ENCODE data around the gene NUCB2.
"Not testable (repeated sequence)": the region's sequence is repeated elsewhere in the genome, so short reads cannot be mapped to it uniquely, and the experiment has no call there.

NUCB2 gene

DNA sequence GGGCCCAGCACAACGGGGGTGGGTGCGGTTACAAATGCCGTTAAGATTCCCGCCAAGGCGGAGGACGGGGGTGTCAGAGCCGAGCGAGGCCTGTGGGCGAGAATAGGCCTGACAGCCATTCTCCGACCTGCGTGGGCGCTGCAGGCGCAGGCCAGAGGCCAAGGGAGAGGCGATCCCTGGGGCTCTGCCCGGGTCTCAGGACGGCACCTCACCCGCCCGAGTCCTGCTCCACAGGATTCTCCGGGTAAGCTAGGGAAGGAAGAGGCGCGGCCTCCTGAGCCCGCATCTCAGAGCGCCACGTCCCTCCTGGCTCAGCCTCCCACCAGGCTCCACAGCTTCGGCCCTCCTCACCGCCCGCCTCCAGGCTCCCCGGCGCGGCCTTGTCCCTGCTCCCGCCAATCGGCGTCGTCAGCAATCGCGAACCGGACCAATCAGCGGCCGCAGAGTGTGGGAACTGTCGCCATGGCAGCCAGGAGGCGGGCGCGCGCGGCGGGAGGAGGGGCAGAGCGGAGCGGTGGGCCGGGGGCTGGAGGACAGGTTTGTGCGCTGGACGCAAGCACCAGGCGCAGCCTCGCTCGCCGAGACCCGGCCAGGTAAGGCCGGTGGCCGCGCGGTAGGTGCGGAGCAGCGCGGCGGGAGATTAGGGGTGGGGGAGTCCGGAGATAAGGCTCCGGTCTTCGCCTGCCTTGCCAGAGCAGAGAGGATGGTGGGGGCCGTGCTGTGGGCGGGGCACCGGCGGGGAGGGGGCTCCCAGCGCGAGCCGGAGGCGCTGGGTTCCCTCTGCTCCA is at the start of gene NUCB2:
Gene NUCB2 (plus strand): TSS at position 504 of the 788 bp plus-strand sequence. CDS start 18,585 bp downstream, outside the sequence.
- DNase-seq: peak; percentile 90

DNA sequence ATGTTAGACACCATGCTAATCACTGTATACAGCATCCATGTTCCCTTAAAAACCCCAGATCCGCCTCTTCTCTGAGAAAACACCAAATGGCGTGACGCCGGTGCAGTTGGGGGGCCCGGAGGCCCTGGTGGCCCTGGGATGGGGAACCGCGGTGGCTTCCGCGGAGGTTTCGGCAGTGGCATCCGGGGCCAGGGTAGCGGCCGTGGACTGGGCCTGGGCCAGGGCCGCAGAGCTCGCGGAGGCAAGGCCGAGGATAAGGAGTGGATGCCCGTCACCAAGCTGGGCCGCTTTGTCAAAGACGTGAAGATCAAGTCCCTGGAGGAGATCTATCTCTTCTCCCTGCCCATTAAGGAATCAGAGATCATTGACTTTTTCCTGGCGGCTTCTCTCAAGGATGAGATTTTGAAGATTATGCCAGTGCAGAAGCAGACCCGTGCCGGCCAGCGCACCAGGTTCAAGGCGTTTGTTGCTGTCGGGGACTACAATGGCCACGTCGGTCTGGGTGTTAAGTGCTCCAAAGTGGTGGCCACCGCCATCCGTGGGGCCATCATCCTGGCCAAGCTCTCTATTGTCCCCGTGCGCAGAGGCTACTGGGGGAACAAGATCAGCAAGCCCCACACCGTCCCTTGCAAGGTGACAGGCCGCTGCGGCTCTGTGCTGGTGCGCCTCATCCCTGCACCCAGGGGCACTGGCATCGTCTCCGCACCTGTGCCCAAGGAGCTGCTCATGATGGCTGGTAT is 48.2 kb upstream of the NUCB2 start:
- DNase-seq: not testable (repeated sequence)

DNA sequence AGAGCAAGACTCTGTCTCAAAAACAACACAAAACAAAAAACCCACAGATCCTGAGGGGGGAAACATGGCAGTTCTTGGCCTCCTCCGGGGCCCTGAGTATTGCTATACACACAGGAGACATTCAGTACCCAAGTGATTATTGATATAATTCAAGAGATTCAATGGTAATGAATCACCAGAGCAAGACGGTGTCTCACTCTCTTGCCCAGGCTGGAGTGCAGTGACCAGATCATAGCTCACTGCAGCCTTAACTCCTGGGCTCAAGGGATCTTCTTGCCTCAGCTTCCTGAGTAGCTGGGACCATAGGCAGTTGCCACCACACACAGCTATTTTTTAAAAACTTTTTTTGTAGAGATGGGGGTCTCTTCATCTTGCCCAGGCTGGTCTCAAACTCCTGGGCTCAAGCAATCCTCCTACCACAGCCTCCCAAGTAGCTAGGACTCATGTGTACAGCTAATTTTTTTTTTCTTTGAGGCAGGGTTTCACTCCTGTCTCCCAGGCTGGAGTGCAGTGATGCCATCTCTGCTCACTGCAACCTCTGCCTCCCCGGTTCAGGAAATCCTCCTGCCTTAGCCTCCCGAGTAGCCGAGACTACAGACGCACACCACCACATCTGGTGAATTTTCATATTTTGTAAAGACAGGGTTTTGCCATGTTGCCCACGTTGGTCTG is 46.9 kb upstream of the NUCB2 start:
- no peak for DNase-seq

DNA sequence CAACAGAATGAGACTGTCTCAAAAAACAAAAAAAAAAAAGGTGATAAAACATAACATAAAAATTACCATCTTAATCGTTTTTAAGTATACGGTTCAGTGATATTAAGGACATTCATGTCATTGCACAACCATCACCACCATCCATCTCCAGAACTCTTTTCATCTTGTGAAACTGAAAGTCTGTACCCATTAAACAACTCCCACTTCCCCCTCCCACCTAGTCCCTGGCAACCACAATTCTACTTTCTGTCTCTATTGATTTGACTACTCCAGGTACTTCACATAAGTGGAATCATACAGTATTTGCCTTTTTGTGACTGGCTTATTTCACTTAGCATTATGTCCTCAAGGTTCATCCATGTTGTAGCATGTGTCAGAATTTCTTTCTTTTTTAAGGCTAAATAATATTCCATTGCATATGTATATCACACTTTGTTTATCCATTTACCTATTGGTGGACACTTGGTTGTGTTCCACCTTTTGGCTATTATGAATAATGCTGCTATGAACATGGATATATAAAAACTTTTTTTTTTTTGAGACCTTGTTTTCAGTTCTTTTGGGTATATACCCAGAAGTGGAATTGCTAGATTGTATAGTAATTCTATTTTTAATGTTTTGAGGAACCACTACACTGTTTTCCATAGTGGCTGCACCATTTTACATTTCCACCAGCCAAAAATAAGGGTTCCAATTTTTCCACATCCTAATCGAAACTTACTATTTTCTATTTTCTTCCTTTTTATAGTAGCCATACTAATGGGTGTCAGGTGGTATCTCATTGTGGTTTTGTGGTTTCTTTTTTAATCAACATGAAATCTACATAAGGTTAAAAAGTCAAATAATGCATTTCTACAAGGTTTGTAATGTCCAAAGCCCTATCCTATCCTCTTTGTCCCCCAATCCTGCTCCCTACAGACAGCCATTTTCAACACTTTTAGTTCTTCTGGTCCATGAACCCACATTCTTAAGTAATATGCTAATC is 45.4 kb upstream of the NUCB2 start:
- peak; percentile 72 for DNase-seq

DNA sequence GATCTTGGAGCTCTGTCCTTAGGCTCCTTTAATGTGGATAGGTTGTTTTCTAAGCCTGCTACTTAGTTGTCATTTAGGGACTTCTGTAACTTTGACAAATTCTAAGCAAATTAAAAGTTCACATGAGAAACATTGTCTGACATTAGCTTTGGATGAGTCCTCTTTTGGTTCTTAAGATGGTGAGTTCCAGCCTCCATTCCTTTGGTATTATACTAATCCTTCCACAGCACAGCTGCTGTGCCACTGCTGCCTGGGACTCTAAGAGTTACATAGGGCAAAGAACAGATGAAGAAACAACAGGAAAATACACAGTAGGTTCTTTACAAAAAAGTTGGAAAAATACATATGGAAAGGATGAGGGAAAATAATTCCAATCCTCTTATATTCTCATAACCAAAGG is 43.4 kb upstream of the NUCB2 start:
- no peak for DNase-seq

DNA sequence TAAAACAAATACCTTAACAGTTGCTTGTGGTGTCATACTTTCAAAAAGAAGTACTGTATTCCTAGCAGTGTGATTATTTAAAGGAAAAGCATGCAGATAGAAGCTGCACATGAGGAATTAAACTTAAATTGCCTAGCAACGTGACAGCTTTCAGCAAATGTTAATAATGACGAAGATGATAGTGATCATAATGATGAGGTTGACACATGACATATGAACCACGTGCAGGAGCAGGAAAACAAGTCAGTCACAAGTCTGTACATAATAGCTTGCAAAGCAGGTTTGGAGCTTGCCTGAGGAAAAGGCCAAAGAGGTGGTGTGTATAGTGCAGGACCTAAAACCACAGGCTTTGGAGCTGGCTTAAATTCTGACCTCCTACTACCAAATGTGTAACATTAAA is 38.2 kb upstream of the NUCB2 start:
- no peak for DNase-seq

DNA sequence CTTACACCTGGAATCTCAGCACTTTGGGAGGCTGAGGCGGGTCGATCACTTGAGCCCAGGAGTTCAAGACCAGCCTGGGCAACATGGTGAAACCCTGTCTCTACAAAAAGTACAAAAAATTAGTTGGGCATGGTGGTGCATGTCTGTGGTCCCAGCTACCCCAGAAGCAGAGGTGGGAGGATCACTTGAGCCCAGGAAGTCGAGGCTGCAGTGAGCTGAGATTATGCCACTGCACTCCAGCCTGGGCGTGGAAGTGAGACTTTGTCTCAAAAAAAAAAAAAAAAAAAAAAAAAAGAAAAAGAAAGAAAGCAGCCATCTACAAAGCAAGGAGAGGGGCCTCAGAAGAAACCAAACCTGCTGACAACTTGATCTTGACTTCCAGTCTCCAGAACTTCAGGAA is 36.6 kb upstream of the NUCB2 start:
- DNase-seq: not testable (repeated sequence)

DNA sequence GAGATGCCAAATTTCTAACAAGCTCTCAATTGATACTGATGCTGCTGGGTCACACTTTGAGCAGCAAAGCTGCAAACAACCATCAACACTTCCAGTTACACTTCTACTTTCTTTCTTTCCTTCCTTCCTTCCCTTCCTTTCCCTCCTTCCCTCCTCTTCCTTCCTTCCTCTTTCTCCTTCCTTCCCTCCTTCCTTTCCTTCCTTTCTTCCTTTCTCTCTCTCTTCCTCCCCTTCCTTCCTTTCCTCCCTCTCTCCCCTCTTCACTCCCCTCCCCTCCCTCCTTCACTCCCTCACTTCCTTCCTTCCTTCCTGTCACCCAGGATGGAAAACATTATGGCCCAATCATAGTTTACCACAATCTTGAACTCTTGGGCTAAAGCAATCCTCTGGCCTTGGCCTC is 35.8 kb upstream of the NUCB2 start:
- DNase-seq: no peak

DNA sequence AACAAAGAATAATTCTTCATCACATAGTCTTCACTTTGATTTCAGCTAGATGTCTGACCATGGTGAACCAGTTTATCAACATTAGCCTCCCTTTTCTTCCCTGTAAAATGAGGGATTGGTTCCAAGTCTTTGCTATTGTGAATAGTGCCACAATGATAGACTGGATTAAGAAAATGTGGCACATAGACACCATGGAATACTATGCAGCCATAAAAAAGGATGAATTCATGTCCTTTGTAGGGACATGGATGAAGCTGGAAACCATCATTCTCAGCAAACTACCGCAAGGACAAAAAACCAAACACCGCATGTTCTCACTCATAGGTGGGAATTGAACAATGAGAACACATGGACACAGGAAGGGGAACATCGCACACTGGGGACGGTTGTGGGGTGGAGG is 33.6 kb upstream of the NUCB2 start:
- not testable (repeated sequence) for DNase-seq

DNA sequence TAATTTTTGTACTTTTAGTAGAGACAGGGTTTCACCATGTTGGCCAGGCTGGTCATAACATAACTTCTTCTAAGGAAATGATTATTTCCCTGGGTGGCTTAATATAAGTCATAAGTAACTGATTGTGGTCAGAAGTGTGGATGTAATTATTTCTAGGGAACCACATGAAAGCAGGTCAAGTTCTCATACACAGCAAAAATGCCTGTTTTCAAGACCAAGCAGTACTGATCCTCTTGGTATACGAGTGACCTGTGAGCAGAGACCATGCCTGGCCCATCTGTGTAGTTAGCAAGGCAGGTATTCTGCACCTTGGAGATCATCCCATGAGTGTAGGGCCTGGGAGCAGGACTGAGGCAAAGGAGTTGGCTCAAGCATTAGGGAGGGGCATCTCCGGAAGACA is 32.5 kb upstream of the NUCB2 start:
- DNase-seq: no peak

DNA sequence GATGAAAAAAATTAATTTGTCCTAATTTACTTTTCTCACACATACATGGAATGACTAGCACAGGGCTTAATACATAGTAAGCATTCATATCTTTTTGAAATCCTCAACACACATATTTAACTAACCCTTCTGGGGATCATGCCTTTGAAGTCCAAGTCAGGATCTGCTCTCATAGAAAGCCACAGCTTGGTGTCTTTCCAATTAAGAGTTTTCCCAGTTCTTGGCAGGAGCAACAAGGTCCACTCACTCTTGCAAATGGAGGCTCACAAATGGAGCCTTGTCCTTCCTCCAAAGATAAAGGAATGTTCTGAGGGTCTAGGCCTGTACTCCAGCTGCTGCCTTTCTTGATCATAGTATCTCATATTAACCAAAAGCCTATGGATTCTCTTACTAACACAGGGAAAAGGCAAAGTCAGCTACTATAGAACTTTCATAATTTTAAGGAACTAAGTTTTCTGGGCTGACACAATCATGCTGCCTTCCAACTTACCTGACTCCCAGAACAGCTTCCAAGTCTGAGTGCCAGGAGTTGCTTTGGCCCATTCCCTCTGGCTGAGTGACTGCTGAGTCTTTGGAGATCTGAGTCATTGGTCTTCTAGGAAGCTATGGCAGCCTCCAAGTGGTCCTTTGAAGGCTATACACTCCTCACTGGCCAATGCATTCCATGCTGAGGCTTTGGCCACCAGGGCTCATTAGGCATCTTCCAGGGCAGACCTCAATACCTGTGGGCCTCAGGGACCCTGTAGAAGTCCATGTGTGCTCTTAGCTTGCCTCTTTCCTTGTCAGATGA is 25.8 kb upstream of the NUCB2 start:
- DNase-seq: no peak

DNA sequence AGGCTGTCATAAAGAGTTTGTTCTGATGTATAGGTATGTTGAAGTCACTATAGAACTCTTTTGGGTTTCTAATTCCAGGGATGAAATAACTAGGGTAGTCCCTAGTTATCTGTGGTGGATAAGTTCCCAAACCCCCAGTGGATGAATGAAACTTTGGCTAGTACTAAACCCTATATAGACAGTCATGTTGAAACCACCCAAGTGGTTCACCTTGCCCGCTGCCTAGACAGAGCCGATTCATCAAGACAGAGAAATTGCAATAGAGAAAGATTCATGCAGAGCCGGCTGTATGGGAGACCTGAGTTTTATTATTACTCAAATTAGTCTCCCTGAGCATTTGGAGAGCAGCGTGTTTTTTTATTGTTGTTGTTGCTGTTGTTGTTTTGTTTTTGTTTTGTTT is 23.8 kb upstream of the NUCB2 start:
- no peak for DNase-seq

DNA sequence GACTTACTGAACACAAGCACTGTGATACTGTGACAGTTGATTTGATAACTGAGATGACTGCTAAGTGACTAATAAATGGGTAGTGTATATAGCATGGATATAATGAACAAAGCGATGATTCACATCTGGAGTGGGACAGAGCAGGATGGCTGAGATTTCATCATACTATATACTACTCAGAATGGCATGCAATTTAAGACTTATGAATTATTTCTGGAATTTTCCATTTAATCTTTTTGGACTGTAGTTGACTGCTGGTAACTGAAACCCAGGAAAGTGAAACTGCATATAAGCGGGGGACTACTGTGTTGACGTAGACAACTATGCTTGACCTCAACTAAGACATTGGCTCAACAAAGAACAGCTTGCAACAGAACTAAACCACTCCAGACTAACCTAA is 20.0 kb upstream of the NUCB2 start:
- no peak for DNase-seq

DNA sequence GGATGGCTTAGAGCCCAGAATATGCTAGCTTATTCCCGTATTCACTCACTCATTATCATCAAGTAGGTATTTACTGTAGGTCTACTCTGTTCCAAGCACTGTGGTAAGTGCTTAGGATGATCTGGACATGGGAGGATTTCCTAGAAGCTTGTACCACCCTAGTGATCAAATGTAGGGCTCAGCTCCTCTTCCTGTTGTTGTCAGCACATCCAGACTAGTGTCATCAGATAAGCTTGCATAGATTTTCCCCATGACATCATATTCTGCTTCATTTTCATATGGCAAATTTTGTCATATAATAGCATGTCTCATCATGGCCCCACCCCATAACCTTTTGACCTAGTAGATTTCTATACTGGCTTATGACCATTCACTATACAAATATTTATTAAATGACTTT is 19.3 kb upstream of the NUCB2 start:
- no peak for DNase-seq

DNA sequence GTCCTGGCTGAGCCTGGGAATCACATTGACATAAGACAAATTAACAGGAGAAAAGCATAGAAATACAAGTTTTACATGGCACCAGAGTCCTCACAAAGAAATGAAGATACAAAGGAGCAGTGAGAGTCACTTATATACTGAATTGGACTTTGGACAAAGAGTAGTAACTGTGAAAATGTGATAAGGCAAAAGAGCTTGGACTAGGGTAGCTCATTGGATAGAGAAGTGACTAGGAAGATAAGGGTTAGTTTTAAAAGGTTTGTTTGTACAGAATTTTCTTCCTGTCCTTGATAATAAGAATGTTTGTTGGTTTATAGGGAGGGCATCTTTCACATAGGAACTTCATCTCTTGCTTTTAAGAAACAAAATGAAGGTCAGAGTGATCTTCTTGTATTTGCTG is 17.9 kb upstream of the NUCB2 start:
- no peak for DNase-seq

DNA sequence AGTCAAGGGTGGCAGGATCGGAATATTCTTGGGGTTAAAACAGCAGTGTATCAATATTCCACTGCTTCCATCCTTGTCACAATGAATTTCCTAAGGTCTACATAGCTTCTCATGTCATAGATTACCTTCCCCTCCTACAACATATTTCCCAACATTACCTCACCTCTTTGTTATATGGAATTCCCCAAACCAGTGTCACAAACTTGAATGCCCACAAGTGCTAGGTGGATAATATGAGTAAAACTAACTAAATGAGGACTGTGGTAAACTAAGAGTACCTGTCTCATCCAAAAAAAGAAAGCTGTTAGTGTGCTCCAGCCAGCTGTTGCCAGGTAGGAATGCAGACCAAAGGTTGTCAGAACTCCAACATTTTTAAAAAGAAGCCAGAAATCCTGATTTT is 17.0 kb upstream of the NUCB2 start:
- no peak for DNase-seq

DNA sequence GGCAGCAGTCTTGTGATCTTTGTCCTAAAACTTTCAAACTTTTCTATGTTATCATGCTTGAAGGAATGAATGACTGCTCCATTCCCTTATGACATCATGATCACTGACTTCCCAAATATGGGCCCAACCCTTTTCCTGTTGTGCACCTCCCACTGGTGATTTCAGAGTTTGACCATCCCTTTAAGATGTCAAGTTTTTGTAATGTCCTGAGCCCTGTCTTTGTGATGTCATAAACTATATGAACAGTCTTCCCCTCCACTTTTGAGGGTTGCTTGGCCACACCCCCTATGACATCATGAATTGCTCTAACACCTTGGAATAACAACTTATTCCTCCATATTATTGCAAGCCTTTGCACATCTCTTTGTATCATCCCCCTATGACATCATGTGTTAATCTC is 16.5 kb upstream of the NUCB2 start:
- no peak for DNase-seq

DNA sequence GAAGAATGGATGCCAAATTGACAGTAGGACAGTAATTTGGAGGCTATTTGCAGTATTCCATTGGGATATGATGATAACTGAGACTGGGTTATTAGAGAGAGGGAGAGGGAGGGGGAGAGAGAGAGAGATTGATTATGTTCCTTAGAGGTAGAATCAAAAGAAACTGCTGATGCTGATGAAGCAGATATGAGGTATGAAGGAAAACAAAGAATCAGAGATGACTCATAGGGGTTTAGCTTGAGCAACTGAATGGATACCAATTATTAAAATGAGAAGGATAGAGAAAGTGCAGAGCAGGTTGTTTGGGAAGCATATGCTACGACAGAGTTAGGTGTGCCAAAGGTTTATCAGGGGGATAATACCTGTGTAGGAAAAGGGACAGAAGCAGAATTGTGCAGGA is 12.8 kb upstream of the NUCB2 start:
- no peak for DNase-seq

DNA sequence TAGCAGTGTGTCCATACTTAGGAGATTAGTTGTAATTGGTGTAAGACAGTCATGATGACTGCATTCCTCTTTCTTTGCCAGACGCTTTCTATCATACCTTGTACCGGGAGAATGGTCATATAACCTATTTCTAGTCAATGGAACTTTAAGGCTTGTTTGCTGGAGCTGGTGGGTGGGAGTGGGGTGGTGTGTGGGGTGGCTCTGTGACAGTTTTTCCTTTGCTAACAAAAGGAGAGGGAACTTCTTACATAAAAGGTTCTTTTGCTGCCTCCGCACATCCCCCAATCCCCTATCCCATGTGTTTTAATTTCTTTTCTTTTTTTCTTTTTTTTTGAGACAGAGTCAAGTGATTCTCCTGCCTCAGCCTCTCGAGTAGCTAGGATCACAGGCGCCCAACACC is 9.8 kb upstream of the NUCB2 start:
- DNase-seq: no peak

DNA sequence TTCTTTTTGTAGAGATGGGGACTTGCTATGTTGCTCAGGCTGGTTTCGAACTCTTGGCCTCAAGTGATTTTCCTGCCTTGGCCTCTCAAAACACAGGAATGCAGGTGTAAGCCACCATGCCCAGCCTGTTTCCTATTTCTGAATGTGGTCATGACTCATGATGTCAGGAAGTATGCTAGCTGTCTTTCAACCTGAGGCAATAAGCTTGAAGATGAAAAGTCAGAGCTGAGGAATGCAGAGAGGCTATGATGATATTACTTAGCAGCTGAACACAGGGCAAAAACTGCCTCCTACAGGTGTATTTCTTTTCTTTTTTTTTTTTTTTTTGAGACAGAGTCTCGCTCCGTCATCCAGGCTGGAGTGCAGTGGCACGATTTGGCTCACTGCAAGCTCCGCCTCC is 9.0 kb upstream of the NUCB2 start:
- peak; percentile 10 for DNase-seq

DNA sequence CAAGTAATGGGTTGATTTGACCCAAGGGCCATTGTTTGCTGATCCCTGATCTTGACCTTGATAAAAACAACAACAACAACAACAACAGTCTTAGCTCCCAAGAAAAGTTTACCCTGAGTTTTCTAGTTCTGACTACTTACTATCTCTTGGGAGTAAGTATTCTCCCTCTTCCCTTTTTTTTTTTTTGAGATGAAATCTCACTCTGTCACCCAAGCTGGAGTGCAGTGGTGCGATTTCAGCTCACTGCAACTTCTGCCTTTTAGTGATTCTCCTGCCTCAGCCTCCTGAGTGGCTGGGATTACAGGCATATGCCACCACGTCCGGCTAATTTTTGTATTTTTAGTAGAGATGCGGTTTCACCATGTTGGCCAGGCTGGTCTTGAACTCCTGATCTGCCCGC is 8.0 kb upstream of the NUCB2 start:
- DNase-seq: not testable (repeated sequence)

DNA sequence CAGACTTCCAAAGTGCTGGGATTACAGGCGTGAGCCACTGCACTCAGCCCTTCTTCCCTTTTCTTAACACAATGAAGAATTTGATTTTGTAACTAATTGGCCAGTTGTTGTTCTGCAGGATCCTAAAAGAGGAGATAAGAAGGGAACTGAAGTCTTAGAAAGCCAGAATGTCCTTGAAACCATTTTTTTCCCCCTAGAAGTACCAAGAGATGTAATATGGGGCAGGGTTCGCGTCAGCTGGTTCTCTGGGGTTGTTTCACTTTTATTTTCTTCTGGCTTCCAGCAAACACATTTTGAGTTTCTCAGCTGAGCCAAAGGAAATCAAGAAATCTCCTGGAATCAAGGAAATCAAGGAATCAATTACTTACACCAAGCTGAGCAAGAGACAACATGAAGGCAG is 7.6 kb upstream of the NUCB2 start:
- DNase-seq: no peak

Measured in RPMI8226 (cell line).